ENCODE measurements around the gene ACKR4.

GRCh38 chr3:132638706-132639105, 41.6 kb downstream of the ACKR4 start:
- no peak for TF ChIP-seq EZH2 (IDR thresholded peaks at IDR 0.05; ENCODE audit: borderline replicate concordance, insufficient read depth, low read depth, low read length, poor library complexity, severe bottlenecking)
- TF ChIP-seq CTCF (IDR thresholded peaks at IDR 0.05) = no peak

Measured in B cell (primary cell).